Measurements from ENCODE around the gene POLR2L. TPM values are rescaled to one million over a fixed set of nuclear protein-coding genes. Genes with fewer than 3 reads are reported as not detected.

POLR2L gene
- total RNA-seq, 2 experiments from 2014 or later, result 74.6 to 79.4 TPM

GRCh38 chr11:820655-821511 is 21.4 kb downstream of the POLR2L start:
- DNase-seq (no peak), ATAC-seq (no peak)
- ChIA-PET POLR2A (interaction anchor here (0.6 to 2.7 kb wide), 5 partner anchors 9 to 313 kb away, joined by 3 to 24 read pairs (median 4); partner anchors contain the start of genes CD151, RPLP2 and TSPAN4), CTCF (interaction anchor here (1.1 kb wide), 1 partner anchor 12 kb away, joined by 3 read pairs; the partner anchor contains the start of gene RPLP2)
- intact Hi-C loops (cut with DNase I, micrococcal nuclease), result loop anchor here (1.0 kb wide), 4 partner anchors 9 to 315 kb away; partner anchors contain the start of genes GATD1 (in 1 of the 2) and RPLP2 (in 1 of the 2)
- Mint-ChIP-seq H3K4me1 (peaks cover 11% of the 10 kb centered on the region), H3K9me3 (ENCODE audit: low read depth) (no peaks in the 10 kb centered on the region), H3K27ac (no peak overlapping the region), H3K4me3 (peak overlapping the region; percentile 72), H3K27me3 (no peaks in the 10 kb centered on the region), H3K36me3 (ENCODE audit: low read depth) (peaks cover 10% of the 10 kb centered on the region)

- ChIA-PET CTCF (interaction anchor here (0.7 to 1.5 kb wide), 3 partner anchors 11 to 28 kb away, joined by 3 read pairs; partner anchors contain the start of gene RPLP2), POLR2A (interaction anchor here (0.6 to 2.7 kb wide), 7 partner anchors 8 to 312 kb away, joined by 3 to 24 read pairs (median 4); partner anchors contain the start of genes CD151, CRACR2B, RPLP2 and TSPAN4)
- Mint-ChIP-seq H3K27me3 (no peaks in the 10 kb centered on the region), H3K27ac (no peak overlapping the region), H3K4me3 (peak overlapping the region; percentile 72), H3K9me3 (ENCODE audit: low read depth) (no peaks in the 10 kb centered on the region), H3K36me3 (ENCODE audit: low read depth) (peaks cover 9% of the 10 kb centered on the region), H3K4me1 (peaks cover 11% of the 10 kb centered on the region)
- peak; percentile 74 for ATAC-seq
- DNase-seq, result peak; percentile 95
- intact Hi-C loops (cut with DNase I, micrococcal nuclease), result loop anchor here (1.0 kb wide), 7 partner anchors 10 to 314 kb away; partner anchors contain the start of genes RPLP2 (in 2 of the 2), CHID1 (in 1 of the 2), GATD1 (in 1 of the 2) and POLR2L (in 1 of the 2)
Observed at GRCh38 chr11:819943-820649, 22.2 kb downstream of the POLR2L start.

- Mint-ChIP-seq H3K4me1 (peaks cover 11% of the 10 kb centered on the region), H3K36me3 (ENCODE audit: low read depth) (peaks cover 4% of the 10 kb centered on the region), H3K27me3 (no peaks in the 10 kb centered on the region), H3K9me3 (ENCODE audit: low read depth) (no peaks in the 10 kb centered on the region), H3K4me3 (peak overlapping the region; percentile 72), H3K27ac (no peak overlapping the region)
- ChIA-PET POLR2A (interaction anchor here (0.6 to 2.7 kb wide), 8 partner anchors 8 to 288 kb away, joined by 3 to 24 read pairs (median 4); partner anchors contain the start of genes CD151, CRACR2B, RPLP2 and TSPAN4), CTCF (interaction anchor here (0.7 to 1.5 kb wide), 4 partner anchors 10 to 124 kb away, joined by 3 read pairs; partner anchors contain the start of genes RPLP2 and TMEM80)
- peak; percentile 95 for DNase-seq
- ATAC-seq, result peak; percentile 82
- intact Hi-C loops (cut with DNase I, micrococcal nuclease), result loop anchor here in 1 of 2 experiments (1.0 kb wide), 4 partner anchors 10 to 91 kb away; partner anchors contain the start of genes CHID1, POLR2L, RPLP2 and TSPAN4
Observed at GRCh38 chr11:819129-819931, 23.0 kb downstream of the POLR2L start.

GRCh38 chr11:818396-819128 is 23.8 kb downstream of the POLR2L start, which contains the start of gene PNPLA2:
Gene PNPLA2, plus strand, starts transcription at chr11:818914. Its CDS starts 805 bp downstream, at chr11:819719.
- Mint-ChIP-seq H3K9me3 (ENCODE audit: low read depth) (no peaks in the 10 kb centered on the region), H3K36me3 (ENCODE audit: low read depth) (peaks cover 6% of the 10 kb centered on the region), H3K27ac (no peak within 1 kb of the TSS), H3K4me3 (peak within 1 kb of the TSS; percentile 72), H3K27me3 (no peaks in the 10 kb centered on the region), H3K4me1 (peaks cover 11% of the 10 kb centered on the region)
- ChIA-PET POLR2A (interaction anchor here (0.6 to 2.7 kb wide), 6 partner anchors 9 to 287 kb away, joined by 3 to 24 read pairs (median 6); partner anchors contain the start of genes CD151, CRACR2B and RPLP2), CTCF (interaction anchor here (1.0 to 1.5 kb wide), 2 partner anchors 9 to 30 kb away, joined by 3 read pairs; partner anchors contain the start of gene RPLP2)
- intact Hi-C loops (cut with DNase I, micrococcal nuclease), result loop anchor here in 1 of 2 experiments (1.0 kb wide), 4 partner anchors 9 to 92 kb away; partner anchors contain the start of genes CHID1, POLR2L, RPLP2 and TSPAN4
- ATAC-seq, result no peak
- no peak for DNase-seq

- ChIA-PET CTCF (no interaction called here), POLR2A (no interaction called here)
- Mint-ChIP-seq H3K9me3 (ENCODE audit: low read depth) (no peaks in the 10 kb centered on the region), H3K36me3 (ENCODE audit: low read depth) (peaks cover 20% of the 10 kb centered on the region), H3K27me3 (no peaks in the 10 kb centered on the region), H3K27ac (no peak overlapping the region), H3K4me1 (peaks cover 23% of the 10 kb centered on the region), H3K4me3 (no peak overlapping the region)
- DNase-seq (no peak), ATAC-seq (no peak)
- intact Hi-C loops (cut with DNase I, micrococcal nuclease), result no loop called here
Observed at GRCh38 chr11:816433-816779, 25.9 kb downstream of the POLR2L start.

- H3K36me3 Mint-ChIP-seq (ENCODE audit: low read depth), result peaks cover 25% of the 10 kb centered on the region
- H3K27ac Mint-ChIP-seq, result no peak overlapping the region
- H3K4me1 Mint-ChIP-seq, result peaks cover 25% of the 10 kb centered on the region
- POLR2A ChIA-PET, result no interaction called here
- CTCF ChIA-PET, result no interaction called here
- no peak overlapping the region for H3K4me3 Mint-ChIP-seq
- ATAC-seq, result no peak
- no peak for DNase-seq
- no peaks in the 10 kb centered on the region for H3K9me3 Mint-ChIP-seq (ENCODE audit: low read depth)
- H3K27me3 Mint-ChIP-seq, result no peaks in the 10 kb centered on the region
- intact Hi-C loops (cut with DNase I, micrococcal nuclease), result no loop called here
Observed at GRCh38 chr11:815675-816432, 26.5 kb downstream of the POLR2L start.

- H3K4me3 Mint-ChIP-seq, result no peak overlapping the region
- peaks cover 33% of the 10 kb centered on the region for H3K36me3 Mint-ChIP-seq (ENCODE audit: low read depth)
- intact Hi-C loops (cut with DNase I, micrococcal nuclease), result no loop called here
- DNase-seq (no peak), ATAC-seq (no peak)
- H3K4me1 Mint-ChIP-seq, result peaks cover 21% of the 10 kb centered on the region
- POLR2A ChIA-PET, result no interaction called here
- H3K9me3 Mint-ChIP-seq (ENCODE audit: low read depth), result no peaks in the 10 kb centered on the region
- CTCF ChIA-PET, result interaction anchor here (0.7 kb wide), 1 partner anchor 28 kb away, joined by 3 read pairs; no protein-coding TSS in a partner anchor
- no peaks in the 10 kb centered on the region for H3K27me3 Mint-ChIP-seq
- H3K27ac Mint-ChIP-seq, result peak overlapping the region; percentile 27
Observed at GRCh38 chr11:813456-814096, 28.8 kb downstream of the POLR2L start.

GRCh38 chr11:813072-813455 is 29.3 kb downstream of the POLR2L start:
- no peaks in the 10 kb centered on the region for H3K27me3 Mint-ChIP-seq
- ChIA-PET CTCF (interaction anchor here (0.7 kb wide), 1 partner anchor 28 kb away, joined by 3 read pairs; no protein-coding TSS in a partner anchor), POLR2A (interaction anchor here (0.8 kb wide), 1 partner anchor 17 kb away, joined by 3 read pairs; no protein-coding TSS in a partner anchor)
- peaks cover 24% of the 10 kb centered on the region for H3K4me1 Mint-ChIP-seq
- H3K4me3 Mint-ChIP-seq, result peak overlapping the region; percentile 94
- no peak for DNase-seq
- ATAC-seq, result no peak
- intact Hi-C loops (cut with DNase I, micrococcal nuclease), result no loop called here
- peaks cover 33% of the 10 kb centered on the region for H3K36me3 Mint-ChIP-seq (ENCODE audit: low read depth)
- H3K27ac Mint-ChIP-seq, result peak overlapping the region; percentile 19
- no peaks in the 10 kb centered on the region for H3K9me3 Mint-ChIP-seq (ENCODE audit: low read depth)

- intact Hi-C loops (cut with DNase I, micrococcal nuclease), result no loop called here
- H3K36me3 Mint-ChIP-seq (ENCODE audit: low read depth), result peaks cover 35% of the 10 kb centered on the region
- H3K4me1 Mint-ChIP-seq, result peaks cover 28% of the 10 kb centered on the region
- ATAC-seq, result no peak
- DNase-seq, result no peak
- no peaks in the 10 kb centered on the region for H3K27me3 Mint-ChIP-seq
- H3K9me3 Mint-ChIP-seq (ENCODE audit: low read depth), result no peaks in the 10 kb centered on the region
- POLR2A ChIA-PET, result interaction anchor here (0.8 kb wide), 1 partner anchor 16 kb away, joined by 3 read pairs; no protein-coding TSS in a partner anchor
- H3K27ac Mint-ChIP-seq, result peak overlapping the region; percentile 88
- H3K4me3 Mint-ChIP-seq, result peak overlapping the region; percentile 94
- CTCF ChIA-PET, result interaction anchor here (0.6 kb wide), 1 partner anchor 113 kb away, joined by 4 read pairs; the partner anchor contains the start of gene AP2A2
Observed at GRCh38 chr11:812390-812789, 29.9 kb downstream of the POLR2L start.
